Measurements from ENCODE around the gene LRRC8B.

GRCh38 chr1:89557445-89557825, 32.8 kb downstream of the LRRC8B start:
- TF ChIP-seq CTCF (IDR thresholded peaks at IDR 0.05; ENCODE audit: low read depth, low read length) (no peak), EZH2phosphoT487 (IDR thresholded peaks at IDR 0.05; ENCODE audit: low read depth) (no peak)
